ENCODE measurements around the gene CLIC4.

Gene CLIC4

GRCh38 chr1:24771574-24771973 is 26.3 kb downstream of the CLIC4 start:
- no peaks in the 10 kb centered on the region for H3K27me3 ChIP-seq (ENCODE audit: insufficient read depth, low read length, poor library complexity)
- peaks cover 93% of the 10 kb centered on the region for H3K79me2 ChIP-seq (ENCODE audit: insufficient read depth, low read length)
- H3K4me3 ChIP-seq (ENCODE audit: low read depth in 1 of 2, low read length in 2 of 2), result no peak overlapping the region
- ATAC-seq (ENCODE audit: insufficient read depth, low read depth) (no peak), DNase-seq (no peak)
- H3K27ac ChIP-seq (ENCODE audit: low read length), result no peak overlapping the region
- no peak overlapping the region for H3K4me2 ChIP-seq (ENCODE audit: insufficient read depth, low read length)
- TF ChIP-seq, protein P1, sequence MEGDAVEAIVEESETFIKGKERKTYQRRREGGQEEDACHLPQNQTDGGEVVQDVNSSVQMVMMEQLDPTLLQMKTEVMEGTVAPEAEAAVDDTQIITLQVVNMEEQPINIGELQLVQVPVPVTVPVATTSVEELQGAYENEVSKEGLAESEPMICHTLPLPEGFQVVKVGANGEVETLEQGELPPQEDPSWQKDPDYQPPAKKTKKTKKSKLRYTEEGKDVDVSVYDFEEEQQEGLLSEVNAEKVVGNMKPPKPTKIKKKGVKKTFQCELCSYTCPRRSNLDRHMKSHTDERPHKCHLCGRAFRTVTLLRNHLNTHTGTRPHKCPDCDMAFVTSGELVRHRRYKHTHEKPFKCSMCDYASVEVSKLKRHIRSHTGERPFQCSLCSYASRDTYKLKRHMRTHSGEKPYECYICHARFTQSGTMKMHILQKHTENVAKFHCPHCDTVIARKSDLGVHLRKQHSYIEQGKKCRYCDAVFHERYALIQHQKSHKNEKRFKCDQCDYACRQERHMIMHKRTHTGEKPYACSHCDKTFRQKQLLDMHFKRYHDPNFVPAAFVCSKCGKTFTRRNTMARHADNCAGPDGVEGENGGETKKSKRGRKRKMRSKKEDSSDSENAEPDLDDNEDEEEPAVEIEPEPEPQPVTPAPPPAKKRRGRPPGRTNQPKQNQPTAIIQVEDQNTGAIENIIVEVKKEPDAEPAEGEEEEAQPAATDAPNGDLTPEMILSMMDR (IDR thresholded peaks at IDR 0.05; ENCODE audit: borderline replicate concordance, extremely low read depth, low read length, poor library complexity, severe bottlenecking), result no peak
- TF ChIP-seq EZH2 (IDR thresholded peaks at IDR 0.05; ENCODE audit: borderline replicate concordance, low read depth, low read length, severe bottlenecking), result no peak
- H4K20me1 ChIP-seq (ENCODE audit: insufficient read depth, low read length), result peaks cover 14% of the 10 kb centered on the region; the same call in 1 of the 2 replicates
- no peaks in the 10 kb centered on the region for H3K9me3 ChIP-seq (ENCODE audit: insufficient read depth, low read length, severe bottlenecking)
- H3K9ac ChIP-seq (ENCODE audit: low read depth, low read length), result no peak overlapping the region
- peaks cover 11% of the 10 kb centered on the region for H3K4me1 ChIP-seq (ENCODE audit: insufficient read depth, low read length)
- no peak overlapping the region for H2AFZ ChIP-seq (ENCODE audit: low read depth, low read length)
- no peaks in the 10 kb centered on the region for H3K36me3 ChIP-seq (ENCODE audit: insufficient read depth, low read length)

GRCh38 chr1:24773618-24774017 is 28.4 kb downstream of the CLIC4 start:
- ATAC-seq (ENCODE audit: insufficient read depth, low read depth), result no peak
- peaks cover 92% of the 10 kb centered on the region for H3K79me2 ChIP-seq (ENCODE audit: insufficient read depth, low read length)
- no peaks in the 10 kb centered on the region for H3K9me3 ChIP-seq (ENCODE audit: insufficient read depth, low read length, severe bottlenecking)
- H2AFZ ChIP-seq (ENCODE audit: low read depth, low read length), result no peak overlapping the region
- no peak overlapping the region for H3K9ac ChIP-seq (ENCODE audit: low read depth, low read length)
- no peak overlapping the region for H3K4me3 ChIP-seq (ENCODE audit: low read depth in 1 of 2, low read length in 2 of 2)
- no peaks in the 10 kb centered on the region for H3K36me3 ChIP-seq (ENCODE audit: insufficient read depth, low read length)
- peaks cover 11% of the 10 kb centered on the region for H3K4me1 ChIP-seq (ENCODE audit: insufficient read depth, low read length)
- H3K27me3 ChIP-seq (ENCODE audit: insufficient read depth, low read length, poor library complexity), result no peaks in the 10 kb centered on the region
- TF ChIP-seq, protein P1 (IDR thresholded peaks at IDR 0.05; ENCODE audit: borderline replicate concordance, extremely low read depth, low read length, poor library complexity, severe bottlenecking), result no peak
- TF ChIP-seq EZH2 (IDR thresholded peaks at IDR 0.05; ENCODE audit: borderline replicate concordance, low read depth, low read length, severe bottlenecking), result no peak
- H3K27ac ChIP-seq (ENCODE audit: low read length), result no peak overlapping the region
- no peak for DNase-seq
- peaks cover 16% of the 10 kb centered on the region; the same call in 1 of the 2 replicates for H4K20me1 ChIP-seq (ENCODE audit: insufficient read depth, low read length)
- H3K4me2 ChIP-seq (ENCODE audit: insufficient read depth, low read length), result no peak overlapping the region

DNA sequence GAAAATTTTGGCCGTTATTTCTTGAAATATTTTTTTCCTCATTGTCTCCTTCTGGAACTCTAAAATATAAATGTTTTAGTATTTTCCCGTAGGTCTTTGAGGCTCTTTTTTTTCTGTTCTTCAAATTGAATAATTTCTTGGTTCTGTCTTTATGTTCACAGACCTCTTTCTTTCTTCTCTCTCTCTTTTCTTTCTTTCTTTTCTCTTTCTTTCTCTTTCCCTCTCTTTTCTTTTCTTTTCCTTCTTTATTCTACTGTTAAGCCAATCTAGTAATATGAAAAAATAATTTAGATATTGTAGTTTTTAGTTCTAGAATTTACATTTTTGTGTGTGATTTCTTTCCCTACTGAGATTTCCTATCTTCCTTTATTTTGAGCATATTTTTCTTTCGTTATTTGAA is 30.1 kb downstream of the CLIC4 start:
- peaks cover 93% of the 10 kb centered on the region for H3K79me2 ChIP-seq (ENCODE audit: insufficient read depth, low read length)
- peaks cover 26% of the 10 kb centered on the region; the same call in 1 of the 2 replicates for H4K20me1 ChIP-seq (ENCODE audit: insufficient read depth, low read length)
- peaks cover 3% of the 10 kb centered on the region for H3K4me1 ChIP-seq (ENCODE audit: insufficient read depth, low read length)
- no peaks in the 10 kb centered on the region for H3K9me3 ChIP-seq (ENCODE audit: insufficient read depth, low read length, severe bottlenecking)
- no peaks in the 10 kb centered on the region for H3K27me3 ChIP-seq (ENCODE audit: insufficient read depth, low read length, poor library complexity)
- H3K27ac ChIP-seq (ENCODE audit: low read length), result no peak overlapping the region
- H3K4me2 ChIP-seq (ENCODE audit: insufficient read depth, low read length), result no peak overlapping the region
- DNase-seq (no peak), ATAC-seq (ENCODE audit: insufficient read depth, low read depth) (no peak)
- TF ChIP-seq EZH2 (IDR thresholded peaks at IDR 0.05; ENCODE audit: borderline replicate concordance, low read depth, low read length, severe bottlenecking), result no peak
- H2AFZ ChIP-seq (ENCODE audit: low read depth, low read length), result no peak overlapping the region
- no peak overlapping the region for H3K4me3 ChIP-seq (ENCODE audit: low read depth in 1 of 2, low read length in 2 of 2)
- H3K9ac ChIP-seq (ENCODE audit: low read depth, low read length), result no peak overlapping the region
- H3K36me3 ChIP-seq (ENCODE audit: insufficient read depth, low read length), result no peaks in the 10 kb centered on the region

DNA sequence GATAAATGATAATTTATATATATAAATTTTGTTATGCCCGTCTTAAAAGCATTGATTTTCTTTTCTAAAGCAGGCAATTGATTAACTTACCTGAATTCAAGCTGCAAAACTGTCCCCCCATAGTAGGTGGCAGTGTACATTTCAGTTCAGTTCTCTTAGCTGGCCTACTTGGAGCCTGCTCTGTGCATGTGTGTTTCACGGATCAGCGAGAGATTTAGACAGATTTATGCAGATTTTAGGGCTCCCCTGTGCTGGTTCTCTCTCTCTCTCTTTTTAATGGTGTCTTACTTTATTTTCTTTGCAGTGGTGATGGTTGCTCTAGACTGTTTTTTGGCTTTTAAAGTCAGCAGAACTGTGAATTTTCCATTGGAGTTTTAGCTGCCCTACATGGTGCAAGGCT is 30.7 kb downstream of the CLIC4 start:
- DNase-seq, result no peak
- Histone ChIP-seq H4K20me1 (ENCODE audit: insufficient read depth, low read length) (peaks cover 25% of the 10 kb centered on the region; the same call in 1 of the 2 replicates), H3K9me3 (ENCODE audit: insufficient read depth, low read length, severe bottlenecking) (no peaks in the 10 kb centered on the region), H3K27me3 (ENCODE audit: insufficient read depth, low read length, poor library complexity) (no peaks in the 10 kb centered on the region), H3K4me2 (ENCODE audit: insufficient read depth, low read length) (no peak overlapping the region), H3K27ac (ENCODE audit: low read length) (no peak overlapping the region), H3K9ac (ENCODE audit: low read depth, low read length) (no peak overlapping the region), H3K4me1 (ENCODE audit: insufficient read depth, low read length) (no peaks in the 10 kb centered on the region), H3K36me3 (ENCODE audit: insufficient read depth, low read length) (no peaks in the 10 kb centered on the region), H3K79me2 (ENCODE audit: insufficient read depth, low read length) (peaks cover 92% of the 10 kb centered on the region), H2AFZ (ENCODE audit: low read depth, low read length) (no peak overlapping the region), H3K4me3 (ENCODE audit: low read depth in 1 of 2, low read length in 2 of 2) (no peak overlapping the region)
- TF ChIP-seq, protein P1 (IDR thresholded peaks at IDR 0.05; ENCODE audit: borderline replicate concordance, extremely low read depth, low read length, poor library complexity, severe bottlenecking), result no peak
- TF ChIP-seq EZH2 (IDR thresholded peaks at IDR 0.05; ENCODE audit: borderline replicate concordance, low read depth, low read length, severe bottlenecking), result no peak
- no peak for ATAC-seq (ENCODE audit: insufficient read depth, low read depth)
